ENCODE measurements around the gene AKAP8L.

The AKAP8L gene

GRCh38 chr19:15373644-15374043, 45.1 kb downstream of the AKAP8L start:
- Histone ChIP-seq H3K9ac (ENCODE audit: low read depth, low read length) (no peak overlapping the region), H3K36me3 (ENCODE audit: insufficient read depth, low read length) (peaks cover 68% of the 10 kb centered on the region), H3K4me2 (ENCODE audit: insufficient read depth, low read length) (no peak overlapping the region), H3K9me3 (ENCODE audit: insufficient read depth, low read length, severe bottlenecking) (no peaks in the 10 kb centered on the region), H3K4me3 (ENCODE audit: low read depth in 1 of 2, low read length in 2 of 2) (no peak overlapping the region), H4K20me1 (ENCODE audit: insufficient read depth, low read length) (peaks cover 81% of the 10 kb centered on the region), H3K4me1 (ENCODE audit: insufficient read depth, low read length) (peaks cover 27% of the 10 kb centered on the region), H3K27ac (ENCODE audit: low read length) (no peak overlapping the region), H3K27me3 (ENCODE audit: insufficient read depth, low read length, poor library complexity) (no peaks in the 10 kb centered on the region), H2AFZ (ENCODE audit: low read depth, low read length) (no peak overlapping the region), H3K79me2 (ENCODE audit: insufficient read depth, low read length) (peaks cover 78% of the 10 kb centered on the region)
- TF ChIP-seq EZH2 (IDR thresholded peaks at IDR 0.05; ENCODE audit: borderline replicate concordance, low read depth, low read length, severe bottlenecking) (no peak), CTCF (IDR thresholded peaks at IDR 0.05; ENCODE audit: borderline replicate concordance, extremely low read depth, low read length, poor library complexity, severe bottlenecking) (no peak)
- ATAC-seq (ENCODE audit: insufficient read depth, low read depth) (no peak), DNase-seq (no peak)

- H3K4me2 ChIP-seq (ENCODE audit: insufficient read depth, low read length) = no peak overlapping the region
- H3K36me3 ChIP-seq (ENCODE audit: insufficient read depth, low read length) = peaks cover 76% of the 10 kb centered on the region
- no peaks in the 10 kb centered on the region for H3K27me3 ChIP-seq (ENCODE audit: insufficient read depth, low read length, poor library complexity)
- H4K20me1 ChIP-seq (ENCODE audit: insufficient read depth, low read length) = peaks cover 82% of the 10 kb centered on the region
- no peak for TF ChIP-seq EZH2 (IDR thresholded peaks at IDR 0.05; ENCODE audit: borderline replicate concordance, low read depth, low read length, severe bottlenecking)
- TF ChIP-seq CTCF (IDR thresholded peaks at IDR 0.05; ENCODE audit: borderline replicate concordance, extremely low read depth, low read length, poor library complexity, severe bottlenecking) = no peak
- no peak for DNase-seq
- no peak for ATAC-seq (ENCODE audit: insufficient read depth, low read depth)
- peaks cover 23% of the 10 kb centered on the region for H3K4me1 ChIP-seq (ENCODE audit: insufficient read depth, low read length)
- peaks cover 74% of the 10 kb centered on the region for H3K79me2 ChIP-seq (ENCODE audit: insufficient read depth, low read length)
- H2AFZ ChIP-seq (ENCODE audit: low read depth, low read length) = no peak overlapping the region
- H3K27ac ChIP-seq (ENCODE audit: low read length) = no peak overlapping the region
- H3K4me3 ChIP-seq (ENCODE audit: low read depth in 1 of 2, low read length in 2 of 2) = no peak overlapping the region
- H3K9ac ChIP-seq (ENCODE audit: low read depth, low read length) = no peak overlapping the region
- no peaks in the 10 kb centered on the region for H3K9me3 ChIP-seq (ENCODE audit: insufficient read depth, low read length, severe bottlenecking)
Observed at GRCh38 chr19:15372891-15373301, 45.9 kb downstream of the AKAP8L start.

- TF ChIP-seq CTCF (IDR thresholded peaks at IDR 0.05; ENCODE audit: borderline replicate concordance, extremely low read depth, low read length, poor library complexity, severe bottlenecking) = no peak
- no peak for TF ChIP-seq EZH2 (IDR thresholded peaks at IDR 0.05; ENCODE audit: borderline replicate concordance, low read depth, low read length, severe bottlenecking)
- peaks cover 19% of the 10 kb centered on the region for H3K4me1 ChIP-seq (ENCODE audit: insufficient read depth, low read length)
- no peak overlapping the region for H3K4me3 ChIP-seq (ENCODE audit: low read depth in 1 of 2, low read length in 2 of 2)
- H3K9me3 ChIP-seq (ENCODE audit: insufficient read depth, low read length, severe bottlenecking) = no peaks in the 10 kb centered on the region
- H3K9ac ChIP-seq (ENCODE audit: low read depth, low read length) = no peak overlapping the region
- H3K4me2 ChIP-seq (ENCODE audit: insufficient read depth, low read length) = no peak overlapping the region
- no peaks in the 10 kb centered on the region for H3K27me3 ChIP-seq (ENCODE audit: insufficient read depth, low read length, poor library complexity)
- H3K79me2 ChIP-seq (ENCODE audit: insufficient read depth, low read length) = peaks cover 70% of the 10 kb centered on the region
- peaks cover 80% of the 10 kb centered on the region for H3K36me3 ChIP-seq (ENCODE audit: insufficient read depth, low read length)
- H4K20me1 ChIP-seq (ENCODE audit: insufficient read depth, low read length) = peaks cover 80% of the 10 kb centered on the region
- no peak overlapping the region for H2AFZ ChIP-seq (ENCODE audit: low read depth, low read length)
- DNase-seq (no peak), ATAC-seq (ENCODE audit: insufficient read depth, low read depth) (no peak)
- H3K27ac ChIP-seq (ENCODE audit: low read length) = no peak overlapping the region
Observed at GRCh38 chr19:15372470-15372869, 46.3 kb downstream of the AKAP8L start.
